MM.1S (cell line): Measurements from ENCODE around the gene CDKN2C.

ENCODE experiments used
- DNase-seq: peaks from one replicate; pipeline ENCODE4 v3.0.0-alpha.2; 2015
- H2AFZ ChIP-seq: fragments of 300-600 bp; sonication (generic); 2 replicates; pipeline ENCODE4 v1.6.0; 2016; ENCODE audit warnings: antibody characterized with exemption, low read length
- H3F3A ChIP-seq: fragments of 300-600 bp; sonication (generic); 2 replicates; pipeline ENCODE4 v1.6.1; 2016; ENCODE audit warnings: mild to moderate bottlenecking, antibody characterized with exemption, low read length, moderate library complexity, mixed read lengths; ENCODE audit not compliant: insufficient read depth
- H3K27ac ChIP-seq: fragments of 300-600 bp; sonication (generic); 2 replicates; pipeline ENCODE4 v1.5.1; 2016; ENCODE audit warnings: mild to moderate bottlenecking, low read length
- H3K27me3 ChIP-seq: fragments of 300-600 bp; sonication (generic); replicated peaks from 2 replicates; pipeline ENCODE4 v1.6.0; 2016; ENCODE audit warnings: low read length; ENCODE audit not compliant: insufficient read depth
- H3K36me3 ChIP-seq: fragments of 300-600 bp; sonication (generic); replicated peaks from 2 replicates; pipeline ENCODE4 v1.6.1; 2016; ENCODE audit warnings: mild to moderate bottlenecking, low read length, mixed read lengths; ENCODE audit not compliant: insufficient read depth
- H3K4me1 ChIP-seq: fragments of 300-600 bp; sonication (generic); 2 replicates; pipeline ENCODE4 v1.6.1; 2016; ENCODE audit warnings: low read length, mixed read lengths
- H3K4me2 ChIP-seq: fragments of 300-600 bp; sonication (generic); 2 replicates; pipeline ENCODE4 v1.6.0; 2016; ENCODE audit warnings: low read depth, low read length
- H3K4me3 ChIP-seq: fragments of 300-600 bp; sonication (generic); 2 replicates; pipeline ENCODE4 v1.5.1; 2016; ENCODE audit warnings: low read length, mixed read lengths
- H3K79me2 ChIP-seq: fragments of 300-600 bp; sonication (generic); 2 replicates; pipeline ENCODE4 v1.6.1; 2016; ENCODE audit warnings: mixed run types, low read length, mixed read lengths
- H3K9ac ChIP-seq: fragments of 300-600 bp; sonication (generic); 2 replicates; pipeline ENCODE4 v1.6.1; 2016; ENCODE audit warnings: low read length, mixed read lengths
- H3K9me2 ChIP-seq: fragments of 300-600 bp; sonication (generic); replicated peaks from 2 replicates; pipeline ENCODE4 v1.6.1; 2016; ENCODE audit warnings: mild to moderate bottlenecking, low read length, mixed read lengths; ENCODE audit not compliant: insufficient read depth
- H3K9me3 ChIP-seq: fragments of 300-600 bp; sonication (generic); replicated peaks from 2 replicates; pipeline ENCODE4 v1.6.1; 2016; ENCODE audit warnings: mild to moderate bottlenecking, low read length, mixed read lengths; ENCODE audit not compliant: insufficient read depth
- H4K20me1 ChIP-seq: fragments of 300-600 bp; sonication (generic); 2 replicates; pipeline ENCODE4 v1.6.1; 2016; ENCODE audit warnings: mild to moderate bottlenecking, low read length, moderate library complexity, mixed read lengths; ENCODE audit not compliant: insufficient read depth
- EZH2 ChIP-seq: fragments of 300-600 bp; sonication (generic); optimal IDR thresholded peaks from 2 replicates; pipeline ENCODE3; 2017; ENCODE audit warnings: low read depth, mild to moderate bottlenecking, antibody characterized with exemption, low read length, mixed read lengths
- EZH2phosphoT487 ChIP-seq: fragments of 300-600 bp; sonication (generic); IDR thresholded peaks from 2 replicates; pipeline ENCODE4 v1.6.1; 2018; ENCODE audit warnings: antibody characterized with exemption, low read length
- TF ChIP-seq, protein P1 (sequence below): fragments of 300-600 bp; sonication (generic); IDR thresholded peaks from 2 replicates; pipeline ENCODE4 v1.5.1; 2016; ENCODE audit warnings: antibody characterized with exemption, low read length, mixed read lengths

Gene CDKN2C

DNA sequence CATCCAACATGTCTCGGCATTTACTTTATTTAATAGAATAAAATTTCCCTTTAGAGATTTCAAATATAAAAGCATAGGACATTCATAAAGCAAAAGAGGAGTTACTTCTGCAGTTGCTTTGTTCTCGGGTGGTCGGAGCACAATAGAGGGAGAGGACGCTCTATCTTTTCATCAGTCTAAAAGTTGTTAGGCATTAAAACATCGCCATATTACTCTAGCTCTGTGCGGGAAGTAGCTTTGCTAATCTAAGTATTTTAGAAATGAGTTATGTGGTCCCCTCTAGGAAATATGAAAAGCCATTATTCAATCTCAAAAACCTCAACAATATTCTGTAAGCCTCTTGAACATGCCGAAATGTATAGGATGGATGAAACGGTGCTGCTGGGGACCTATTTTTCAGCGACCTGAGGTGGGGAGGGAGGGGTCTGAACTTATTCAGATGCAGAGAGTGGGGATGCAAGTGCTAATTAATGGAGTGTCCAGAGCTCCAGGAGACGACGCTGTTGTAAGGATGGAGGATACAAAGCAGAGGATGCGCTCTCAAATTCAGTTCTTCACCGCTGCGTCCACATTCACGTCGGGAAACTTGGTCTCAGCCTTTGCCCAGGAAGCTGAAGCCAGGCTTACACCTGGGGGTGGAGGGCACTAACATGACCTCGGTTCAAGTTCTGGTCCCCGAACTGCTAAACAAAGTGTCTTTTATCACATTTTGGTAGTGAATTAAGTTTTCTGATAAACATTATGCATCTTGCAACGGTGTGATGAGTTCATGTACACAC is 6.3 kb downstream of the CDKN2C start:
- no peaks in the 10 kb centered on the region for H3K4me1 ChIP-seq
- no peak for TF ChIP-seq EZH2phosphoT487
- TF ChIP-seq, protein P1, sequence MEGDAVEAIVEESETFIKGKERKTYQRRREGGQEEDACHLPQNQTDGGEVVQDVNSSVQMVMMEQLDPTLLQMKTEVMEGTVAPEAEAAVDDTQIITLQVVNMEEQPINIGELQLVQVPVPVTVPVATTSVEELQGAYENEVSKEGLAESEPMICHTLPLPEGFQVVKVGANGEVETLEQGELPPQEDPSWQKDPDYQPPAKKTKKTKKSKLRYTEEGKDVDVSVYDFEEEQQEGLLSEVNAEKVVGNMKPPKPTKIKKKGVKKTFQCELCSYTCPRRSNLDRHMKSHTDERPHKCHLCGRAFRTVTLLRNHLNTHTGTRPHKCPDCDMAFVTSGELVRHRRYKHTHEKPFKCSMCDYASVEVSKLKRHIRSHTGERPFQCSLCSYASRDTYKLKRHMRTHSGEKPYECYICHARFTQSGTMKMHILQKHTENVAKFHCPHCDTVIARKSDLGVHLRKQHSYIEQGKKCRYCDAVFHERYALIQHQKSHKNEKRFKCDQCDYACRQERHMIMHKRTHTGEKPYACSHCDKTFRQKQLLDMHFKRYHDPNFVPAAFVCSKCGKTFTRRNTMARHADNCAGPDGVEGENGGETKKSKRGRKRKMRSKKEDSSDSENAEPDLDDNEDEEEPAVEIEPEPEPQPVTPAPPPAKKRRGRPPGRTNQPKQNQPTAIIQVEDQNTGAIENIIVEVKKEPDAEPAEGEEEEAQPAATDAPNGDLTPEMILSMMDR, result no peak
- TF ChIP-seq EZH2, result no peak
- no peaks in the 10 kb centered on the region for H3K79me2 ChIP-seq
- H3K4me3 ChIP-seq, result peak overlapping the region; percentile 76
- no peak overlapping the region for H3K27ac ChIP-seq
- no peaks in the 10 kb centered on the region for H4K20me1 ChIP-seq
- H3K4me2 ChIP-seq, result peak overlapping the region; percentile 65
- peak overlapping the region; percentile 79; the same call in 1 of the 2 replicates for H3K9ac ChIP-seq
- peak overlapping the region; percentile 77 for H2AFZ ChIP-seq
- no peak for DNase-seq
- H3K9me3 ChIP-seq, result no peaks in the 10 kb centered on the region
- H3F3A ChIP-seq, result no peaks in the 10 kb centered on the region
- H3K9me2 ChIP-seq, result no peaks in the 10 kb centered on the region
- H3K27me3 ChIP-seq, result no peaks in the 10 kb centered on the region
- no peaks in the 10 kb centered on the region for H3K36me3 ChIP-seq

DNA sequence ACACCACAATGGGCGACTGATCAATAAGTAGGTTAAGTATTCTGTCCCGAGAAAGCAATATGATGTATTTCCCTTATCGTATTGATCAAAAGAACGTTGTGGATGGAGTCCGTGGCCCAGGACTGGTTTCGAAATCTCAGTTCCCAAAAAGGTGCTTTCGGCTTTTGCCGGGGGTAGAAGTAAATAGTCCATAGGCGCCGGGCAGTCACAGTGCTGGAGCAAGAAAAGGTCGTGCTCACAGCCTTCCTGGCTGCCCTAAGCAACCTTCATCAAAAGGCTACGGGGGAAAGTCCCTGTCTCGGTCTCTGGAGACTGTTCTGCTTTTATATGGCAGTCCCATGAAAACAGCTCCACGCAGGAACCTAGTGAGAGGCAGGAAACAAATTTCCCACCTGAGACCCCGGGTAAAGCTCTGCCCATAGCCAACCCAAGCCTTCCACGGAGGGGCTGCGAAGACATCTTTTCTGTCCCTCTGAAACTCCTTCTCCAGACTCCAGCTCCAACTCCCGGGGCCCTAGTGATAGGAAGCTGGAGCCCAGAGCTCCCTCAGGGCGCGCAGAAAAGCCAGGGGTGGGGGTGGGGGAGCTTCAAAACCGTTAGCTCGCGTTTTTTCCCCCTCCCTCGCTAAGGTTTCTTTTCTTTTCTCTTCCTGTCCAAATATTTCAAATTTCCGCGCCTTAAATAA is 7.0 kb downstream of the CDKN2C start:
- no peaks in the 10 kb centered on the region for H4K20me1 ChIP-seq
- DNase-seq, result peak; percentile 23

DNA sequence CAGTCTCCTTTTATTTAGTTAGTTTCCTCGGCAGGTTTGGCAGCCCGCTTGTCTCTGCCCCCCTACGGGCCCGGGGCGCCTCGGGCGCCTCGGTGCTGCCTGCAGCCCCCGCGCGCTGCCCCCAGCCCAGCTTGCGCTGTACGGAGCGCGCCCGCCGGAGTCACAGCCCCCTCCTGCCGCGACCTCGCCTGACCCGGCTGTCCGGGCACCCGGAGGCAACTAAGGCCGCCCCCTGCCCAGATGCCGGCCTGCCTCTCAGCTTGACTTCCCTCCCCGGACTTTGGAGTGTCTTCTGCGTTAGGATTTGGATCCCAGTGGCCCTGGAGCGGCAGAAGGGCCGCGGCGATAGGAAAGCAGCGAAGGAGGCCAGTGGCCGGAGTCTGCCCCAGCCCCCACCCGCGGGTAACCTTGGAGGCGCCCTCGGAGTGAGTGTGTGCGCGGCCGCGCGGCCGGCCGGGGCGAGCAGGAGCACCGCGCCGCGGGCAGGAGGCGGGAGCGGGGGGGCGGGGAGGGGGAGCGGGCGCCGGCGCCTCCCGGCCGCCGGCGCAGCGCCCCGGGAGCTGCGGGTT is 7.6 kb downstream of the CDKN2C start:
- no peaks in the 10 kb centered on the region for H3K27me3 ChIP-seq
- TF ChIP-seq EZH2phosphoT487 (no peak), EZH2 (no peak)
- H2AFZ ChIP-seq, result peak overlapping the region; percentile 77
- H3K9me3 ChIP-seq, result no peaks in the 10 kb centered on the region
- H3F3A ChIP-seq, result no peaks in the 10 kb centered on the region
- no peaks in the 10 kb centered on the region for H3K9me2 ChIP-seq
- no peaks in the 10 kb centered on the region for H3K79me2 ChIP-seq
- no peaks in the 10 kb centered on the region for H3K36me3 ChIP-seq
- no peaks in the 10 kb centered on the region for H4K20me1 ChIP-seq
- peak overlapping the region; percentile 65 for H3K4me2 ChIP-seq
- H3K9ac ChIP-seq, result peak overlapping the region; percentile 79
- H3K27ac ChIP-seq, result peak overlapping the region; percentile 46; the same call in 1 of the 2 replicates
- DNase-seq, result peak; percentile 30
- peak overlapping the region; percentile 76 for H3K4me3 ChIP-seq
- H3K4me1 ChIP-seq, result no peaks in the 10 kb centered on the region

More for the DNA sequence above, 7.0 kb downstream of the CDKN2C start:
- Histone ChIP-seq H3K27ac (peak overlapping the region; percentile 46; the same call in 1 of the 2 replicates), H3K36me3 (no peaks in the 10 kb centered on the region), H3K27me3 (no peaks in the 10 kb centered on the region), H3K79me2 (no peaks in the 10 kb centered on the region), H3K9me3 (no peaks in the 10 kb centered on the region), H3K9me2 (no peaks in the 10 kb centered on the region), H3K4me1 (no peaks in the 10 kb centered on the region), H3K9ac (peak overlapping the region; percentile 79), H2AFZ (peak overlapping the region; percentile 77), H3K4me3 (peak overlapping the region; percentile 76), H3F3A (no peaks in the 10 kb centered on the region), H3K4me2 (peak overlapping the region; percentile 65)
- TF ChIP-seq, protein P1, result no peak
- TF ChIP-seq EZH2phosphoT487 (no peak), EZH2 (no peak)
